Left ventricle myocardium inferior (tissue), 1 donor: ENCODE measurements around the gene CTNNA2. TPM values are rescaled to one million over a fixed set of nuclear protein-coding genes. Genes with fewer than 3 reads are reported as not detected.

Source experiments
- DNase-seq: peaks from one replicate; pipeline ENCODE4 v3.0.0-alpha.2; 2020
- H3K27ac ChIP-seq: fragments of 200-600 bp; replicated peaks from 2 replicates; pipeline ENCODE4 v1.8.0; 2021
- H3K27me3 ChIP-seq: fragments of 200-600 bp; 2 replicates; pipeline ENCODE4 v1.8.0; 2021; ENCODE audit warnings: low read depth
- H3K36me3 ChIP-seq: fragments of 200-600 bp; 2 replicates; pipeline ENCODE4 v1.8.0; 2021
- H3K4me1 ChIP-seq: fragments of 200-600 bp; 2 replicates; pipeline ENCODE4 v1.8.0; 2021
- H3K4me3 ChIP-seq: fragments of 200-600 bp; 2 replicates; pipeline ENCODE4 v1.8.0; 2021; ENCODE audit warnings: mild to moderate bottlenecking, moderate library complexity
- H3K9me3 ChIP-seq: fragments of 200-600 bp; replicated peaks from 2 replicates; pipeline ENCODE4 v1.8.0; 2021
- CTCF ChIP-seq: fragments of 200-600 bp; IDR thresholded peaks from 2 replicates; pipeline ENCODE4 v1.8.0; 2021; ENCODE audit warnings: antibody characterized with exemption, mild to moderate bottlenecking, borderline replicate concordance
- intact Hi-C: fragments of 100-400 bp; cut with micrococcal nuclease; formaldehyde crosslinking; loops from one replicate; pipeline ENCODE4 v1.11.0; 2022
- total RNA-seq: library from RNA; stranded (reverse); fragmentation: NEBNext Ultra II Directional; extraction: Animal tissue kit (Norgen Biotek cat#: 25700); gene quantifications from one replicate; pipeline ENCODE4 v1.2.1, GENCODE V29; 2021
- donor health status: DM: no; HTN: yes; CAD: no; lungs with severe emphysema.

The CTNNA2 gene
- total RNA-seq, 1 donor from 2014 or later: not detected

GRCh38 chr2:80322958-80323357, 810.1 kb downstream of the CTNNA2 start:
- no peaks in the 10 kb centered on the region for H3K9me3 ChIP-seq
- H3K36me3 ChIP-seq: no peaks in the 10 kb centered on the region
- H3K27ac ChIP-seq: no peak overlapping the region
- no peak for TF ChIP-seq CTCF
- DNase-seq: no peak
- no peak overlapping the region for H3K4me3 ChIP-seq
- peaks cover 42% of the 10 kb centered on the region for H3K27me3 ChIP-seq
- intact Hi-C loops: no loop called here
- H3K4me1 ChIP-seq: peaks cover 21% of the 10 kb centered on the region

GRCh38 chr2:80323610-80324009, 810.8 kb downstream of the CTNNA2 start:
- Histone ChIP-seq H3K36me3 (no peaks in the 10 kb centered on the region), H3K9me3 (no peaks in the 10 kb centered on the region), H3K27ac (no peak overlapping the region), H3K4me1 (peaks cover 21% of the 10 kb centered on the region), H3K27me3 (peaks cover 42% of the 10 kb centered on the region), H3K4me3 (no peak overlapping the region)
- intact Hi-C loops: no loop called here
- DNase-seq: no peak
- TF ChIP-seq CTCF: no peak

- Histone ChIP-seq H3K27ac (no peak overlapping the region), H3K36me3 (no peaks in the 10 kb centered on the region), H3K9me3 (no peaks in the 10 kb centered on the region), H3K4me3 (no peak overlapping the region), H3K4me1 (peaks cover 18% of the 10 kb centered on the region), H3K27me3 (peaks cover 42% of the 10 kb centered on the region)
- TF ChIP-seq CTCF: no peak
- intact Hi-C loops: no loop called here
- no peak for DNase-seq
These were observed 811.7 kb downstream of the CTNNA2 start for GRCh38 chr2:80324525-80324924.

- peak; percentile 78 for TF ChIP-seq CTCF
- Histone ChIP-seq H3K27me3 (peaks cover 32% of the 10 kb centered on the region), H3K4me1 (peaks cover 9% of the 10 kb centered on the region), H3K4me3 (no peak overlapping the region), H3K9me3 (no peaks in the 10 kb centered on the region), H3K36me3 (no peaks in the 10 kb centered on the region), H3K27ac (no peak overlapping the region)
- DNase-seq: no peak
- intact Hi-C loops: loop anchor here (1.0 kb wide), 1 partner anchor 173 kb away; no protein-coding TSS in a partner anchor
These were observed 813.4 kb downstream of the CTNNA2 start for GRCh38 chr2:80326214-80326613.

GRCh38 chr2:80326861-80327260, 814.0 kb downstream of the CTNNA2 start:
- Histone ChIP-seq H3K4me1 (peaks cover 9% of the 10 kb centered on the region), H3K9me3 (no peaks in the 10 kb centered on the region), H3K27ac (no peak overlapping the region), H3K36me3 (no peaks in the 10 kb centered on the region), H3K4me3 (no peak overlapping the region), H3K27me3 (peaks cover 25% of the 10 kb centered on the region)
- no peak for DNase-seq
- intact Hi-C loops: loop anchor here (1.0 kb wide), 1 partner anchor 172 kb away; no protein-coding TSS in a partner anchor
- TF ChIP-seq CTCF: no peak
